Stimulated activated naive B cell treated with anti-CD40 and anti-IgM and Interleukin-4, amounts not matched to agents 10 μg/mL and 1 μg/mL and 100 μg/mL, for 72 hours (primary cell): ENCODE results near the gene CCL18.
A peak's percentile ranks its signal among the peaks of the same experiment; 100 is the strongest.
"Not testable (repeated sequence)": the region's sequence is repeated elsewhere in the genome, so short reads cannot be mapped to it uniquely, and the experiment has no call there.

Source experiments
- ATAC-seq, 2 donors: fragments of 150-1000 bp; cut with Tn5 transposase; replicated peaks; 2 replicates each; pipeline ENCODE4 v1.10.0; 2021; ENCODE audit warnings: moderate library complexity in 1 of 2
- DNase-seq: peaks from one replicate; pipeline ENCODE4 v3.0.0; 2021
- H3K27ac Mint-ChIP-seq: one replicate; pipeline ENCODE4 v1.8.0; 2022; ENCODE audit warnings: mild to moderate bottlenecking, mixed read lengths
- H3K27me3 Mint-ChIP-seq, 2 donors: one replicate each; pipeline ENCODE4 v1.8.0; 2022; ENCODE audit warnings: mixed read lengths in 2 of 2
- H3K36me3 Mint-ChIP-seq, 2 donors: one replicate each; pipeline ENCODE4 v1.8.0; 2022; ENCODE audit warnings: mixed read lengths in 2 of 2, mild to moderate bottlenecking in 1 of 2
- H3K4me1 Mint-ChIP-seq, 2 donors: one replicate each; pipeline ENCODE4 v1.8.0; 2022; ENCODE audit warnings: mixed read lengths in 2 of 2, mild to moderate bottlenecking in 1 of 2
- H3K4me3 Mint-ChIP-seq, 2 donors: one replicate each; pipeline ENCODE4 v1.8.0; 2022; ENCODE audit warnings: mild to moderate bottlenecking in 2 of 2, mixed read lengths in 2 of 2, moderate library complexity in 1 of 2
- H3K9me3 Mint-ChIP-seq, 2 donors: one replicate each; pipeline ENCODE4 v1.8.0; 2022; ENCODE audit warnings: mixed read lengths in 2 of 2, mild to moderate bottlenecking in 1 of 2

The CCL18 gene

DNA sequence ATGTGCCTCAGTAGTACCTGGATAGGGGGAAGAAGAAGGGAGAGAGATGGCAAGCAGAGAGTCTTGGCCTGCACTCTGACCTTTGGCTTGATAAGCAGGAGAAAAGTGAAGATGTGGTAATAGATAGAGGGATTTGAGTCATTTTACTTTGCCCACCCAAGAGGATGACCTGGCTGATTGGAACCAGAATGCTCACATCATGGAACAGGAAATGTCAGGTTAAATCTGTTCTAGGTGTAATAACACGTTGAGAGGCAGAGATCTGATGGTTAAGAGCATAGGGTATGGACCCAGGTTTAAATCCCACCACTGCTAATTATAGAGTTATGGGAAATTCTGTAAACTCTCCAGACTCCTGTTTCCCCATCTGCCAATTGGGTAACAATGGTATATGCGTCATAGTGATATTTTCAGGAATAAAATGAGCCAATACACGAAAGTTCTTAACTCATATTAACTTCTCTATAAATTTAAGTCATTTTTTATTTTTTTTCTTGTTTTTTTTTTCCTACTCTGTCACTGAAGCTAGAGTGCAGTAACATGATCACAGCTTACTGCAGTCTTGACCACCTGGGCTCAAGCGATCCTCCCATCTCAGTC lies 8.1 kb upstream of the CCL18 start:
- ATAC-seq: no peak
- Mint-ChIP-seq H3K36me3 (peaks cover 0 to 6% of the 10 kb centered on the region in 2 donors), H3K27ac (no peak overlapping the region), H3K4me1 (peaks cover 0 to 2% of the 10 kb centered on the region in 2 donors), H3K9me3 (peaks cover 8 to 9% of the 10 kb centered on the region in 2 donors), H3K27me3 (peaks cover 7 to 10% of the 10 kb centered on the region in 2 donors), H3K4me3 (no peak overlapping the region)
- DNase-seq: no peak

DNA sequence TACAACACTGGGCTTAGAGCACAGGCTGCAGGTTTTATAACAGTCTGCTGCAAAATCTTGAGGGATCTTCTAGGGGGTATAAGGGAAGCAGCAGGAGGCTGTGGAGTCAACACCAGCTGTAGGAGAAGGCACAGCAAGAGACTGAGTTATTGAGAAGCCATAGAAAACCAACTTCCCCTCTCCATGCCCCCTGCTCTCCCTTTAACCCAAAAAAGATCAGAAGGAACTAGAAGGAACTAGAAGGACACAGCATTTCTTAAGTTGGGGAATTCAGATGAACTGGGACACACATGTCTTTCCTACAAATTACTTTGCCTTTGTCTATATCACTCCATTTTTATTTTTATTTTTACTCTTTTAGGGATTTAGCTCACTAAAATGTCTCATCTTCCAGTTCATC lies 6.2 kb upstream of the CCL18 start:
- Mint-ChIP-seq H3K9me3 (no peaks in the 10 kb centered on the region), H3K4me3 (no peak overlapping the region), H3K4me1 (peaks cover 0 to 2% of the 10 kb centered on the region in 2 donors), H3K27me3 (peaks cover 0 to 10% of the 10 kb centered on the region in 2 donors), H3K36me3 (no peaks in the 10 kb centered on the region), H3K27ac (no peak overlapping the region)
- DNase-seq (no peak), ATAC-seq (no peak)

DNA sequence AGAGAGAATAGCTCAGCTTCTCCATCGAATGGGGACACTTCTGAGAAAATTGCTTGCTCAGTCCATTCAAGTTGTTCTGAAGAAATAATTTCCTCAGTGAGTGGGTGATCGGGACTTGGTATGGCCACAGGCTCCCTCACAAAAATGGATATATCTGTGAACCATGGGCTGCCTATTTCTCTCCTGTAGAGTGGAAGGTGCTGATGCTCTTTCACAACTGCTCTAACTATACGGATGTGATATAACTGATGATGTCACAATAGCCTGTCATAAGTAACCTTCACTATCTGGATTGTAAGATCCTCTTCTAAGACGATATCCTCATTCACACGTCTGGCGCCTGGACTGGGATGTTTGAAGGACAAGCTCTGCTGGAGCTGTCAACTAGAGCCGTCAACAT lies 4.7 kb upstream of the CCL18 start:
- H3K27ac Mint-ChIP-seq: no peak overlapping the region
- no peak for ATAC-seq
- no peak for DNase-seq
- H3K4me1 Mint-ChIP-seq: peaks cover 5 to 6% of the 10 kb centered on the region in 2 donors
- no peaks in the 10 kb centered on the region for H3K36me3 Mint-ChIP-seq
- peaks cover 0 to 10% of the 10 kb centered on the region in 2 donors for H3K27me3 Mint-ChIP-seq
- peaks cover 0 to 4% of the 10 kb centered on the region in 2 donors for H3K9me3 Mint-ChIP-seq
- H3K4me3 Mint-ChIP-seq: no peak overlapping the region

DNA sequence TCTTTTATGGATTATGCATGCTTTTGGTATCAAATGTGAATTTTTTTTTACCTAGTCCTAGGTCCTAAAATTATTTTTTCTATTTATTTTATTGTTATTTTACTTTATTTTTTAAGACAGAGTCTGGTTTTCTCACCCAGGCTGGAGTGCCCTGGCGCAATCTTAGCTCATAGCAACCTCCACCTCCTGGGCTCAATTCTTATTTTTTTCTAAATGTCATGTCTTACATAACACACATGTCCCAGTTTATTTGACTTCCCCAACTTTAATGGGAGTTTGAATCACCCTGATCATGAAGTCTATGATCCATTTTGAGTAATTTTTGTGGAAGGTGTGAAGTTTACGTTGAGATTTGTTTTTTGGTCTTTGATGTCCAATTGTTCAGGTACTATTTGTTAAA lies 3.3 kb upstream of the CCL18 start:
- no peak overlapping the region for H3K27ac Mint-ChIP-seq
- H3K36me3 Mint-ChIP-seq: no peaks in the 10 kb centered on the region
- DNase-seq (no peak), ATAC-seq (no peak)
- H3K4me3 Mint-ChIP-seq: no peak overlapping the region
- peaks cover 0 to 4% of the 10 kb centered on the region in 2 donors for H3K9me3 Mint-ChIP-seq
- peaks cover 3 to 6% of the 10 kb centered on the region in 2 donors for H3K4me1 Mint-ChIP-seq
- H3K27me3 Mint-ChIP-seq: peaks cover 0 to 10% of the 10 kb centered on the region in 2 donors

DNA sequence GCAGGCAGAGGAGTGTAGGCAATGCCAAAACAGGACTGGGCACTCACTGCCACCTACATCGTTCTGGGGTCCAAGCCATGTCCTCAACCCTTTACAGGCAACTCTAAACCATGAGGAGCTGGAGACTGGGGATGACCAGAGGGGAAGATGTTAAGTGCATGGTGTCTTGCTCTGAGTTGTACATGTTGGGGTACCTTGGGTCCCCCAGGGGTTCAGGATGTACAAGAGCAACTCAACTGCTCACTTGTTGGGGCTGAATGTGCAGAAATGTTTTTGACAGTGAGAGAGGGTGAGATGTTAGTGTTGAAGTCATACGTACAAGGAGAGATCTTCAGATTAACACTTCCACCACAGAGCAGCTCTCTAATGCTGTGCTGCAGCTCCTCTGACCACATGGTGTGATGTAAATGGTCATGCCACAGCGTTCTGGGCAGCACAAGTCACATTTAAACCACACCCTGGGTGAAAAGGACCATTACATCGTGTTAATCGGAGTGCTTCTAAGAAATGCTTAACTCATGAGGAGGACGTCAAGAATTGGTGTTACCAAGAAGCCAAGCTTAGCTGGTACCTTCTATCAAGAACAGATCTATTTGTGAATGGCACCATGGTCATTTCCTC lies 2.4 kb downstream of the CCL18 start:
- Mint-ChIP-seq H3K4me1 (peaks cover 8 to 12% of the 10 kb centered on the region in 2 donors), H3K27me3 (peaks cover 4 to 6% of the 10 kb centered on the region in 2 donors), H3K4me3 (no peak overlapping the region), H3K27ac (no peak overlapping the region), H3K9me3 (peaks cover 0 to 4% of the 10 kb centered on the region in 2 donors), H3K36me3 (peaks cover 0 to 2% of the 10 kb centered on the region in 2 donors)
- DNase-seq (no peak), ATAC-seq (no peak)

DNA sequence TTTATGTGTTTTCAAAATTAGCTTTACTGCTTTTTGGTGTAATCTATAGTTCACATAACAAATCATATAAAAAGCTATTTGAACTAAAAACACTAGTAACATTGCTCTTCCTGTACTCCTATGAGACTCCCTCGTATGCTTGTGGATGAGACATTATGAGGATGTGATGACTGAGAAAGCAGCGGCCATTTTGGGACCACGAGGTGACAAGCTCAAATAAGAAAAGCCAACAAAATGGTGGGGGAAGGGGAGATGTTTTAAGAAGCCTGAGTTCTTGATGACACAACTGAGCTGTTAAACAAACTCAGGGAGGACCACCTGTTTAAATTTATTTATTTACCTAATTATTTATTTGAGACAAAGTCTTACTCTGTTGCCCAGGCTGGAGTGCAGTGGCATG lies 4.5 kb downstream of the CCL18 start:
- Mint-ChIP-seq H3K9me3 (peaks cover 0 to 4% of the 10 kb centered on the region in 2 donors), H3K36me3 (peaks cover 0 to 2% of the 10 kb centered on the region in 2 donors), H3K27me3 (peaks cover 4 to 6% of the 10 kb centered on the region in 2 donors), H3K4me1 (peaks cover 9 to 18% of the 10 kb centered on the region in 2 donors), H3K4me3 (no peak overlapping the region), H3K27ac (no peak overlapping the region)
- no peak for ATAC-seq
- DNase-seq: no peak

DNA sequence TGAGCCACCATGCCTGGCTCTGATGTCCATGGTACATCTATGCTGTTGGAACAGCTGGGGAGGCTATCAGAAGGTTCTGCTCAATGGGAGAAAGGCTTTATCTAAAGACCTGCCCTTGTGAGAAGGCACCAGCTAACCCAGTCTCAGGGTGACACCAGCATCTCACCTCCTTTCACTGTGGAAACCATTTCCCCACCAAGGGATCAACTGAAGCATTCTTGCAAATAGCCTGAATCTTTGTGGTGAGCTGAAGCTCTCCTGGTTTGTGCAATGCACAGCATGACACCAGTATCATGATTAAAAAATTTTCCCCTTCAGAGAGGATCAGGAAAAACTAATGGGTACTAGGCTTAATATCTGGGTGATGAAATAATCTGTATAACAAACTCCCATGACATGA lies 5.1 kb downstream of the CCL18 start:
- ATAC-seq (no peak), DNase-seq (no peak)
- Mint-ChIP-seq H3K4me1 (peaks cover 9 to 18% of the 10 kb centered on the region in 2 donors), H3K27me3 (peaks cover 4 to 6% of the 10 kb centered on the region in 2 donors), H3K9me3 (peaks cover 0 to 2% of the 10 kb centered on the region in 2 donors), H3K36me3 (peaks cover 0 to 2% of the 10 kb centered on the region in 2 donors), H3K27ac (no peak overlapping the region), H3K4me3 (no peak overlapping the region)

DNA sequence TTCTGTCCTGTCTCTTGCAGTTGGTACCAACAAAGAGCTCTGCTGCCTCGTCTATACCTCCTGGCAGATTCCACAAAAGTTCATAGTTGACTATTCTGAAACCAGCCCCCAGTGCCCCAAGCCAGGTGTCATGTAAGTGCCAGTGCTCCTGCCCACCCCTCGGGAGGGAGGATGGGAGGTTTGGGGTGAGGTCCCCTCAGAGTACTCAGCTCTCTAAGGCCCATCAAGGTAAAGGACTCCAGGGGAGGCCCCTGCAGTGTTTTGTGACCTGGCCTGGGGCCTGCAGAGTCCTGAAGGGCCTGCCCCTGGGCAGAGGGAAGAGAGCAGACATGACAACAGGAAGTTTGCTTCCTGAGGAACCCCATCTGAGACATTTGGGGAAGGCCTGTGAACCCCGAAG lies 6.4 kb downstream of the CCL18 start:
- DNase-seq (no peak), ATAC-seq (no peak)
- H3K27me3 Mint-ChIP-seq: peaks cover 4 to 6% of the 10 kb centered on the region in 2 donors
- H3K27ac Mint-ChIP-seq: no peak overlapping the region
- no peaks in the 10 kb centered on the region for H3K9me3 Mint-ChIP-seq
- no peak overlapping the region for H3K4me3 Mint-ChIP-seq
- peaks cover 10 to 18% of the 10 kb centered on the region in 2 donors for H3K4me1 Mint-ChIP-seq
- peaks cover 0 to 2% of the 10 kb centered on the region in 2 donors for H3K36me3 Mint-ChIP-seq

DNA sequence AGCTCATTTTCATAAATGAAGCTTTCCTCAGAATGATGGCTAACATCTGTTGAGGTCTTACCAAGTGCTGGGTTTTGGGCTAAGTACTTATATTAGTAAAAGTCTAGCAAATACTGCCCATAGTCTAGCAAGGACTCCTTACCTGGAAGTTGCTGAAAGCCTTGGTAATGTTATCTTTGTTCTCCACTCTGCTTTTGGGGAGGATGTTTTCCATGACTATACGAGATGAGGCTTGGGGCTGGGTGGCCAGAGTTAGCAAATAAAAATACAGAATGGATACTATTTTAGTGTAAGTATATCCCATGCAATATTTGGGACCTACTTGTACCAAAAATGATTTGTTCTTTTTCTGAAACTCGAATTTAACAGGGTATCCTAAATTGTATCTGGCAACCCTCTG lies 7.7 kb downstream of the CCL18 start:
- Mint-ChIP-seq H3K9me3 (peaks cover 0 to 2% of the 10 kb centered on the region in 2 donors), H3K4me3 (no peak overlapping the region), H3K4me1 (peaks cover 10 to 18% of the 10 kb centered on the region in 2 donors), H3K27me3 (peaks cover 4 to 6% of the 10 kb centered on the region in 2 donors), H3K36me3 (no peaks in the 10 kb centered on the region), H3K27ac (no peak overlapping the region)
- ATAC-seq: no peak
- no peak for DNase-seq

DNA sequence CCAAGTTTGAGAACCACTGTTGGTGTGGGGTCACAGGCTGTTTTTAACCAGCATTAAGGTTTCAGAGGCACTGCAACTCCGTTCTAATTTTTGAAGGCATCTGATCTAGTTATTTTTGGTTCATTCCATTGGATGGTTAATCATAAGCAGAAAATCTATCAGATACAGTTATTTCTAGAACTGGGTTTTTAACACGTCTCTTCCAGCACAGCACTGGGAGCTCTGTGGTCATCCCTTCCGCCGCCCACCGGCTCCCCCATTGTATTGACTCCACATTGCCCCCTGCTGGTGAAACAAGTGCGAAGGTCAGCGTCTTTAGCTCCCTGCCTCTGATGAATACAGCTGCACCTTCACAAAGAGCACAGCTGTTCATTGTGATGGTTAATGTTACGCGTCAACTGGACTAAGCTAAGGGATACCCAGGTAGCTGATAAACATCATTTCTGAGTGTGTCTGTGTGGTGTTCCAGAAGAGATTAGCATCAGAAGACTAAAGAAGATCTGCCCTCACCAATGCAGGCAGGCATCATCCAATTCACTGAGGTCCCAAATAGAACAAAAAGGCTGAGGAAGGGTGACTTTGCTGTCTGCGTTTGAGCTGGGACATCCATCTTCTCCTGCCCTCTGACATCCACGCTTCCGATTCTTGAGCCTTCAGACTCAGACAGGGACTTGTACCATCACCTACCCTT lies 8.5 kb downstream of the CCL18 start:
- ATAC-seq: peak; percentile 83 to 85

DNA sequence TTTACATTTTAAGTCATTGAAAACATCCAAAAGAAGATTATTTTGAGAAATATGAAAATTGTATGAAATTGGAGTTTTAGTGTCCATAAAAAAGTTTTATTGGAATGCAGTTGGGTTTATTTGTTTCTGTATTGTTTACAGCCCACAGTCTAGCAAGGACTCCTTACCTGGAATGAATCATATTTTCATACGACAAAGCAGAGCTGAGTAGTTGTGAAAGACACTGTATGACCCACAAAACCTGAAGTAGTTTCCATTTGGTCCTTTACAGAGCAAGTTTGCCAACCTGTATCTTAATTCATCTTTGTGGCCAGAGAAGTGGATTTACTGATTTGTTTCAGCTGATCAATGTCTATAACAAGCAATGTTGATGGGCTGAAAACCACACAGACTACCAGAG lies 10.3 kb downstream of the CCL18 start:
- peak; percentile 62 to 78 for ATAC-seq
- Mint-ChIP-seq H3K27ac (no peak overlapping the region), H3K27me3 (peaks cover 4 to 6% of the 10 kb centered on the region in 2 donors), H3K36me3 (no peaks in the 10 kb centered on the region), H3K9me3 (peaks cover 0 to 3% of the 10 kb centered on the region in 2 donors), H3K4me1 (peaks cover 10 to 18% of the 10 kb centered on the region in 2 donors), H3K4me3 (no peak overlapping the region)
- DNase-seq: no peak

More for the DNA sequence above, 8.5 kb downstream of the CCL18 start:
- H3K4me3 Mint-ChIP-seq: peak overlapping the region in 1 of 2 donors; percentile 11
- H3K4me1 Mint-ChIP-seq: peaks cover 10 to 18% of the 10 kb centered on the region in 2 donors
- peak; percentile 57 for DNase-seq
- H3K9me3 Mint-ChIP-seq: peaks cover 0 to 3% of the 10 kb centered on the region in 2 donors
- H3K27me3 Mint-ChIP-seq: peaks cover 4 to 6% of the 10 kb centered on the region in 2 donors
- no peak overlapping the region for H3K27ac Mint-ChIP-seq
- no peaks in the 10 kb centered on the region for H3K36me3 Mint-ChIP-seq

DNA sequence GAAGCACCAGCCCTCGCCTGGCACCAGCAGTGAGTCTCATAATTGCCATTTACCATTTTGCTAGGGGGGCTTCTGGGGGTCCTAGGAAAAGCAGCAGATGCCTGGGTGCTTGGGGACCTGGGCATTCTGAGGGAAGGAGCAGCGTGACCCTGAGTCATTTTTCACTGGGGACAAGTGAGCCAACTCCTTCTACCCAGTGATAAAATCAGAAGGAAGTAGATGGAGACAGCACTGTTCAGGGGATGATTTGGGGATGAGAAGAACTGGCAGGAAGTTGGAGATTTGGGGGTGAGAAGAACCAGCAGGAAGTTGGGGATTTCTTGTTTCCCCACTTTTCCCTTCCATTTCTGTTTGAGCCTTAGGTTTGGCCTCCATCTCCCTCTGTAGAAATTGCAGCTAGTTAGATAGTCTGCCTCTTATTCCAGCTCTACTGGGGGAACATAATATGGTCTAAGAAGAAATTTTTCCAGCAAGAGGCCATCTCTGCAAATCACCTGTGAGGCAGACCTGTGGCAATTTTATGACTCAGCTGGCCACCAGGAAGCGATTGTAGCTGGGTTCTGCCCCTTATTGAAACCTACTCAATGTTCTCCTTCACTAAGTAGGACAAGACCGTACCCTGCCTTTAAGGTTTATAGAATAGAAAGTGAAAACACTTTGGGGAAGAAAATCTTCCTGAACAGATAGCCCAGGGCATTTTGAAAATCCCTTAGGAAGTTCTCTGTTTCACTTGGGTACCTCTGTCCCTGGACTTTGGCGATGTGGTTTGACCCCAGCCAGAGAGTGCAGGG lies 17.8 kb downstream of the CCL18 start:
- H3K27me3 Mint-ChIP-seq, H3K9me3 Mint-ChIP-seq, H3K36me3 Mint-ChIP-seq: not testable (repeated sequence)
- ATAC-seq: peak; percentile 68 to 70
- Mint-ChIP-seq H3K4me3 (peak overlapping the region; percentile 84 to 86), H3K4me1 (peaks cover 37 to 49% of the 10 kb centered on the region in 2 donors), H3K27ac (peak overlapping the region; percentile 98)
- DNase-seq: peak; percentile 27

DNA sequence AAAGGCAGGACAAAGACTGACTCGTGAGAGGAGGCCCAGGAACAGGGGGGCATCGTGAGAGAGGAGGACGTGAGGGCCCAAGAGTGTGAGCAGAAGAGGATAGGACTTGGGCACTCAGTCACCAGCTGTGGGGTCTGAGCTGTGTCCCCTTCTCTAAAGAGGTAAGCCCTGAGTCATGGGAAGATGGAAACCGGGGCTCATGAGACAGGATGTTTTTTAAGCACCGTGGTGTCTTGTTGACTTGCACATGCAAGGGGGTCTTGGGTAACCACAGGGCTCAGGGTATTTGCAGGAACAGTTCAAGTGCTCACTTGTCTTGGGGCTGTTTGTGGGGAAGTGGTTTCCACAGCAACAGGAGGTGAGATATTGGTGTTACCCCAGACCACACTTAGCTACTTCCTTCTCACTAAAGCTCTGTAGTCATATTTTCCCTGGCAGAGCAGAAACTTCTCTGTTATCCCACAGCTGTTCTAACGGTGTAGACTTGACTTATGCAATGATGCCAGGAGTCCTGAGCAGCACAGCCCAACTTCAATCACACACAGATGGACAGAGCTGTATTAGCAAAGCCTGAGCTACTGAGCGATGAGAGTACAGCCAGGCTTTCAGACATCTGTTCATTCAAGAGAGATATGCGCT lies 18.5 kb downstream of the CCL18 start:
- Mint-ChIP-seq H3K27ac (peak overlapping the region; percentile 98), H3K4me3 (peak overlapping the region; percentile 84 to 86), H3K4me1 (peaks cover 37 to 49% of the 10 kb centered on the region in 2 donors)
- not testable (repeated sequence) for H3K36me3 Mint-ChIP-seq, H3K9me3 Mint-ChIP-seq, H3K27me3 Mint-ChIP-seq
- DNase-seq (peak; percentile 60), ATAC-seq (peak; percentile 88 to 91)

DNA sequence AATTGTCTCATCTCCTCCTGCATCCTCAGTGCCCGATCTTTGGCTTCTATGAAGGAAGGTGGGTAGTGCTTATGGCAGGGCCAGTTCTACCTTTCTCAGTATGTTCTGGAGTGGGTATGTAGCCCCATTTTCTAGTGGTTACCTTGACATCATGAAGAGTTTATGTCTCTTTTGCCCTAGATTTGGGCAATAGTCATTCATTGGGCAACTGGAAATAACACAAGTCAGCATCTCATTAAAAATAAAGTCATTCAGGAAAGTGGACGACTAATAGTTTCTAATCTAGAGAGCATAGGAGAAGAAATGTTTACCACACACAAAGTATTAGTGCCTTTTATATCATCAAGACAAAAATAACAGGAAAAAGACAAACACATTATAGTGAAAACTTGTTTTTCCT lies 19.6 kb downstream of the CCL18 start:
- not testable (repeated sequence) for ATAC-seq, H3K36me3 Mint-ChIP-seq, H3K27me3 Mint-ChIP-seq, H3K4me3 Mint-ChIP-seq, H3K9me3 Mint-ChIP-seq, DNase-seq, H3K27ac Mint-ChIP-seq
- peaks cover 44 to 58% of the 10 kb centered on the region in 2 donors for H3K4me1 Mint-ChIP-seq
